ENCODE results near the gene C5orf63.

DNA sequence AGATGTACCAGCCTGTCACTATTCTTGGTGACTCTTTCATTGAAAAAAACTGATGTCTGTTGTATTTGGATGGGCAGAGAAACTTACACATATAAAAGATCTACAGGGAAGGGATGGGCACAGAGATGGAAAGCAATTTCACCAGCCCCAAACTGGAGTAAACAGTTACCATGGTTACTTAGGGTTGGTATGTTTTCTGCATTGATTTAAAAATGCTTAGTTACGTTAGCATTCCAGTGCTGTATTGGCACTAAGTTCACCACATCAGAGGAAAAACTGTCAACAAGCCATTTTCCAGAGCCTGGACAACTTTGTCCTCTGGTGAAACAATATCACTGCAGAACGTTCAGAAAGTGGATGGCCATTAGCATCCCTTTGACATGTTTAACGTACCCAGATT, 70.9 kb downstream of the C5orf63 start:
- TF ChIP-seq EZH2 (IDR thresholded peaks at IDR 0.05): no peak
- TF ChIP-seq, protein P1, sequence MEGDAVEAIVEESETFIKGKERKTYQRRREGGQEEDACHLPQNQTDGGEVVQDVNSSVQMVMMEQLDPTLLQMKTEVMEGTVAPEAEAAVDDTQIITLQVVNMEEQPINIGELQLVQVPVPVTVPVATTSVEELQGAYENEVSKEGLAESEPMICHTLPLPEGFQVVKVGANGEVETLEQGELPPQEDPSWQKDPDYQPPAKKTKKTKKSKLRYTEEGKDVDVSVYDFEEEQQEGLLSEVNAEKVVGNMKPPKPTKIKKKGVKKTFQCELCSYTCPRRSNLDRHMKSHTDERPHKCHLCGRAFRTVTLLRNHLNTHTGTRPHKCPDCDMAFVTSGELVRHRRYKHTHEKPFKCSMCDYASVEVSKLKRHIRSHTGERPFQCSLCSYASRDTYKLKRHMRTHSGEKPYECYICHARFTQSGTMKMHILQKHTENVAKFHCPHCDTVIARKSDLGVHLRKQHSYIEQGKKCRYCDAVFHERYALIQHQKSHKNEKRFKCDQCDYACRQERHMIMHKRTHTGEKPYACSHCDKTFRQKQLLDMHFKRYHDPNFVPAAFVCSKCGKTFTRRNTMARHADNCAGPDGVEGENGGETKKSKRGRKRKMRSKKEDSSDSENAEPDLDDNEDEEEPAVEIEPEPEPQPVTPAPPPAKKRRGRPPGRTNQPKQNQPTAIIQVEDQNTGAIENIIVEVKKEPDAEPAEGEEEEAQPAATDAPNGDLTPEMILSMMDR (IDR thresholded peaks at IDR 0.05): no peak
- no peak for TF ChIP-seq EZH2phosphoT487 (IDR thresholded peaks at IDR 0.05)

Measured in neural progenitor cell (in vitro differentiated cells).